DOHH2 (cell line): ENCODE data around the gene CYP2U1.

Experiments
- H3F3A ChIP-seq: fragments of 200-600 bp; sonication (generic), shearing (Covaris generic); 2 replicates; pipeline ENCODE4 v1.6.0; 2016; ENCODE audit warnings: antibody characterized with exemption, mild to moderate bottlenecking; ENCODE audit not compliant: control insufficient read depth, insufficient read depth
- H3K27ac ChIP-seq: fragments of 200-600 bp; sonication (generic); 2 replicates; pipeline ENCODE4 v1.5.1; 2014; ENCODE audit warnings: low read depth, mild to moderate bottlenecking, low read length, moderate library complexity
- H3K27me3 ChIP-seq: fragments of 200-600 bp; sonication (generic); 2 replicates; pipeline ENCODE4 v1.6.1; 2014; ENCODE audit warnings: mild to moderate bottlenecking, low read length, mixed read lengths; ENCODE audit not compliant: control insufficient read depth
- H3K36me3 ChIP-seq: fragments of 200-600 bp; sonication (generic); 2 replicates; pipeline ENCODE4 v1.6.1; 2014; ENCODE audit warnings: mild to moderate bottlenecking, low read length, moderate library complexity, mixed read lengths; ENCODE audit not compliant: control insufficient read depth
- H3K4me1 ChIP-seq: fragments of 200-600 bp; sonication (generic); 2 replicates; pipeline ENCODE4 v1.6.1; 2014; ENCODE audit warnings: mild to moderate bottlenecking, low read length, mixed read lengths; ENCODE audit not compliant: control insufficient read depth
- H3K4me2 ChIP-seq: fragments of 200-600 bp; sonication (generic); 2 replicates; pipeline ENCODE4 v1.6.0; 2014; ENCODE audit warnings: mild to moderate bottlenecking, low read length, moderate library complexity
- H3K4me3 ChIP-seq: fragments of 200-600 bp; sonication (generic); 2 replicates; pipeline ENCODE4 v1.5.1; 2014; ENCODE audit warnings: mild to moderate bottlenecking, low read length, mixed read lengths
- H3K79me2 ChIP-seq: fragments of 200-600 bp; sonication (generic); 2 replicates; pipeline ENCODE4 v1.6.1; 2014; ENCODE audit warnings: mild to moderate bottlenecking, low read length, mixed read lengths; ENCODE audit not compliant: control insufficient read depth
- H3K9me2 ChIP-seq: fragments of 200-600 bp; sonication (generic); replicated peaks from 2 replicates; pipeline ENCODE4 v1.6.1; 2014; ENCODE audit warnings: mild to moderate bottlenecking, low read length, mixed read lengths; ENCODE audit not compliant: control insufficient read depth
- H3K9me3 ChIP-seq: fragments of 200-600 bp; sonication (generic); 2 replicates; pipeline ENCODE4 v1.6.1; 2014; ENCODE audit warnings: antibody characterized with exemption, low read length, mixed read lengths; ENCODE audit not compliant: control insufficient read depth, insufficient read depth
- H4K20me1 ChIP-seq: fragments of 200-600 bp; sonication (generic); 2 replicates; pipeline ENCODE4 v1.6.0; 2014; ENCODE audit warnings: low read depth, mild to moderate bottlenecking, antibody characterized with exemption, low read length, moderate library complexity; ENCODE audit not compliant: control insufficient read depth, insufficient read depth
- EZH2phosphoT487 ChIP-seq: fragments of 200-600 bp; sonication (generic); IDR thresholded peaks from 2 replicates; pipeline ENCODE4 v1.6.1; 2017; ENCODE audit warnings: borderline replicate concordance, mild to moderate bottlenecking, antibody characterized with exemption, low read length, moderate library complexity, mixed read lengths
- TF ChIP-seq, protein P1 (sequence below): fragments of 200-600 bp; sonication (generic); IDR thresholded peaks from one replicate; pipeline ENCODE4 v1.5.1; 2014; ENCODE audit warnings: antibody characterized with exemption, mild to moderate bottlenecking, low read depth, low read length; ENCODE audit not compliant: poor library complexity, severe bottlenecking

CYP2U1 gene

DNA sequence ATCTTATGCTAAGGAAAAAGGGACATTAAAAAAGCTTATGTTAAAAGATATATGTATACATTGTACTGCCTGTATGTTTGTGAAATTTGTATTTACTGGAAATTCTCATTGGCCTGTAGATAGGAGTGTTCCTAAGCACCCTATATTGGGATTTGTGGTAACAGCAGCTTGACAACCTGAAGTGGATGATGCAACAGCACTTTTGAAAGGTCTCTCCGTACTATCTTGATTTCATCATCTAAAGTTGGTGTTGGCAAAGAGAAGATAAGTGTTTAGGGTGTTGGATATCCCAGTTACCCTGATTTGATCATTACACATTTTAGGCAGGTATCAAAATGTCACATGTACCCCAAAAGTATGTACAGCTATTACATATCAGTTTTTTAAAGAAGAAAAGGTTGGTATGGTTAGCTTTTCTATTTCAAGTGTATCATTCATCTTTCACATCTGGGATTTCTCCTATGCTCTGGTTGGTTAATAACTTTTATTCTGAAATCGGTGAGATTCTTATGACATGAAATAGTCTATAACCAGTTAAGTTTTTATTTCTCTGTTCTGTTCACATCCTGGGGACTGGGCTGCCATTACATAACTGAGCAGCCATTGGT is 68.7 kb downstream of the CYP2U1 start:
- TF ChIP-seq, protein P1, sequence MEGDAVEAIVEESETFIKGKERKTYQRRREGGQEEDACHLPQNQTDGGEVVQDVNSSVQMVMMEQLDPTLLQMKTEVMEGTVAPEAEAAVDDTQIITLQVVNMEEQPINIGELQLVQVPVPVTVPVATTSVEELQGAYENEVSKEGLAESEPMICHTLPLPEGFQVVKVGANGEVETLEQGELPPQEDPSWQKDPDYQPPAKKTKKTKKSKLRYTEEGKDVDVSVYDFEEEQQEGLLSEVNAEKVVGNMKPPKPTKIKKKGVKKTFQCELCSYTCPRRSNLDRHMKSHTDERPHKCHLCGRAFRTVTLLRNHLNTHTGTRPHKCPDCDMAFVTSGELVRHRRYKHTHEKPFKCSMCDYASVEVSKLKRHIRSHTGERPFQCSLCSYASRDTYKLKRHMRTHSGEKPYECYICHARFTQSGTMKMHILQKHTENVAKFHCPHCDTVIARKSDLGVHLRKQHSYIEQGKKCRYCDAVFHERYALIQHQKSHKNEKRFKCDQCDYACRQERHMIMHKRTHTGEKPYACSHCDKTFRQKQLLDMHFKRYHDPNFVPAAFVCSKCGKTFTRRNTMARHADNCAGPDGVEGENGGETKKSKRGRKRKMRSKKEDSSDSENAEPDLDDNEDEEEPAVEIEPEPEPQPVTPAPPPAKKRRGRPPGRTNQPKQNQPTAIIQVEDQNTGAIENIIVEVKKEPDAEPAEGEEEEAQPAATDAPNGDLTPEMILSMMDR, result no peak
- no peak for TF ChIP-seq EZH2phosphoT487
- Histone ChIP-seq H3F3A (no peaks in the 10 kb centered on the region), H3K4me2 (no peak overlapping the region), H3K36me3 (peaks cover 60% of the 10 kb centered on the region), H3K9me3 (no peaks in the 10 kb centered on the region), H3K27ac (no peak overlapping the region), H3K79me2 (peaks cover 66% of the 10 kb centered on the region), H3K27me3 (no peaks in the 10 kb centered on the region), H3K4me1 (peaks cover 7% of the 10 kb centered on the region), H4K20me1 (peaks cover 7% of the 10 kb centered on the region), H3K4me3 (no peak overlapping the region), H3K9me2 (no peaks in the 10 kb centered on the region)

DNA sequence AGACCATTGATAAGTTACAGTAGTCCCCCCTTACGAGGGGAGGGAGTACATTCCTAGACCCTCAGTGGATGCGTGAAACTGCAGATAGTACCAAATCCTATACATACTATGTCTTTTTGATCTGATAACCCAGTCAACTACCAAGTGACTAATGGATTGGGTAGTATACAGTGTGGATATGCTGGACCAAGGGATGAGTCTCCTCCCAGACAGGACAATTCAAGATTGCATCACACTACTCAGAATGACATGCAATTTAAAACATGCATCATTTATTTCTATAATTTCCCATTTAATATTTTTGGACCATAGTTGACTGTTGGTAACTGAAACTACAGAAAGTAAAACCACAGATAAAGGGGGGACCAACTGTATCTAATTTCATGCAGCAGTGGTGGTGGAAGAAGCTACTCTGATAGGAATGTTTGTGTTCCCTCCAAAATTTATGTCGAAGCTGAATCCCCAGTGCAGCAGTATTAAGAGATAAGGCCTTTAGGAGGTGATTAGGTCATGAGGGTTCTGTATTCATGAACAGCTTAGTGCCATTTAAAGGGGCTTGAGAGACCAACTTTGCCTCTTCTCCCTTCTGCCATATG is 70.3 kb downstream of the CYP2U1 start:
- Histone ChIP-seq H3K4me2 (no peak overlapping the region), H3K4me3 (no peak overlapping the region), H3K79me2 (peaks cover 63% of the 10 kb centered on the region), H3K9me2 (no peaks in the 10 kb centered on the region), H3K4me1 (peaks cover 4% of the 10 kb centered on the region; the same call in 1 of the 2 replicates), H4K20me1 (no peaks in the 10 kb centered on the region), H3K27me3 (no peaks in the 10 kb centered on the region), H3K27ac (no peak overlapping the region), H3F3A (no peaks in the 10 kb centered on the region), H3K9me3 (no peaks in the 10 kb centered on the region), H3K36me3 (peaks cover 46% of the 10 kb centered on the region)
- TF ChIP-seq, protein P1, result no peak
- no peak for TF ChIP-seq EZH2phosphoT487
